Coronary artery (tissue), 2 donors: ENCODE results near the gene PPY.
A peak's percentile ranks its signal among the peaks of the same experiment; 100 is the strongest.

Source experiments
- DNase-seq: peaks from one replicate; pipeline ENCODE4 v3.0.0-alpha.2; 2017; ENCODE audit warnings: low spot score
- H3K27ac ChIP-seq, 2 donors: fragments of 200-600 bp; sonication (generic); one replicate each; pipeline ENCODE4 v1.5.1; 2016 to 2019
- H3K4me3 ChIP-seq: fragments of 200-600 bp; sonication (generic); 2 replicates; pipeline ENCODE4 v1.5.1; 2016; ENCODE audit warnings: mild to moderate bottlenecking, moderate library complexity
- CTCF ChIP-seq: fragments of 200-600 bp; sonication (generic); IDR thresholded peaks from one replicate; pipeline ENCODE4 v1.5.1; 2019; ENCODE audit warnings: antibody characterized with exemption

PPY gene

DNA sequence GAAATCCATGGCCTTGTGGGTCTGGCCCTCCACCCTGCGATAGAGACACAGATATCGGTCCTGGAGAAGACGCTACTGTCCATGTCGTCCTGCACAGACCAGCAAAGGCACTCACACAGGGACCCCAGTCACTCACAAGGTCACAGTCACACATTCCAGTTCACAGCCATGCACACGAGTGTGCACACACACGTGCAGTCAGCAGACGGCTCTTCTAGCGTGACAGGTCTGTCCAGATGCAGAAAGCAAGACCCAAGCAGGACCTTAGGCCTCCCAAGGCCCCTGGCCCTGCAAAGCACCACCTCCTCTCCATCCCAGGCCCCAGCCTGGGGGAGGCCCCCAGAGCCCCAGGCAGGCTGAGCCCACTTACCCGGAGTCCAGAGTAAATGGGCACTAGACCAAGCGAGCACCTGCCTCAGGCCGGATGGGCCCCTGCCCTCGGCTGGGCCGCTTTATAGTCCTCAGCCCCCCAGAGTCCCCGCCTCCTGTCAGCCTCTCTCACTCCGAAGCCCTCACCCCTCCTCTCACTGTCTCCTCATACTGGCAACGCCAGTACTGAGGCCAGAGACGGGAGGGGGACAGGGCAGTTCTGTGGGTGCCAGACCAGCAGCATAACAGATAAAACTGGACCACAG lies at the start of gene PPY:
PPY (minus strand) TSS at position 426 of the 635 bp plus-strand sequence. CDS start 822 bp downstream, outside the sequence.
- no peak within 1 kb of the TSS for H3K27ac ChIP-seq
- no peak within 1 kb of the TSS for H3K4me3 ChIP-seq
- no peak for TF ChIP-seq CTCF

DNA sequence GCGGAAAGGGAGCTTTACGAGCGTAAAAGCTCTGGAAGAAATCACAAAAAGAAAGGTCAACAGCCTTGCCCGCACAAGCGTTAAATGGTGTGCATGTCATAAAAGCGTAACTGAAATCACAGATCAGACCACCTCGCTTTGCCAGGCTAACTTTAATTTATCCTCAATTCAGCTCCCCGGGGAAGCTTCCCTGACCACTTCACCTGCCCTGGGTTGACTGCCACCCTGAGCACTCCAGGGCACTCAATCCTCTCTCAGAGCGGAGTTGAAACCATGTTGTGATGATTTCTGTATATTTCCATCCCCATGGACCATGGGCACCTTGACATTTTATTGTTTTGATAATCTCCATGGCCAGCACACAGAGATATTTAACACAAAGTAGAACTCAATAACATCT lies 46.0 kb upstream of the PPY start:
- Histone ChIP-seq H3K27ac (no peak overlapping the region), H3K4me3 (no peak overlapping the region)
- TF ChIP-seq CTCF: no peak
- no peak for DNase-seq

More for the DNA sequence above, at the start of gene PPY:
- no peak for DNase-seq

DNA sequence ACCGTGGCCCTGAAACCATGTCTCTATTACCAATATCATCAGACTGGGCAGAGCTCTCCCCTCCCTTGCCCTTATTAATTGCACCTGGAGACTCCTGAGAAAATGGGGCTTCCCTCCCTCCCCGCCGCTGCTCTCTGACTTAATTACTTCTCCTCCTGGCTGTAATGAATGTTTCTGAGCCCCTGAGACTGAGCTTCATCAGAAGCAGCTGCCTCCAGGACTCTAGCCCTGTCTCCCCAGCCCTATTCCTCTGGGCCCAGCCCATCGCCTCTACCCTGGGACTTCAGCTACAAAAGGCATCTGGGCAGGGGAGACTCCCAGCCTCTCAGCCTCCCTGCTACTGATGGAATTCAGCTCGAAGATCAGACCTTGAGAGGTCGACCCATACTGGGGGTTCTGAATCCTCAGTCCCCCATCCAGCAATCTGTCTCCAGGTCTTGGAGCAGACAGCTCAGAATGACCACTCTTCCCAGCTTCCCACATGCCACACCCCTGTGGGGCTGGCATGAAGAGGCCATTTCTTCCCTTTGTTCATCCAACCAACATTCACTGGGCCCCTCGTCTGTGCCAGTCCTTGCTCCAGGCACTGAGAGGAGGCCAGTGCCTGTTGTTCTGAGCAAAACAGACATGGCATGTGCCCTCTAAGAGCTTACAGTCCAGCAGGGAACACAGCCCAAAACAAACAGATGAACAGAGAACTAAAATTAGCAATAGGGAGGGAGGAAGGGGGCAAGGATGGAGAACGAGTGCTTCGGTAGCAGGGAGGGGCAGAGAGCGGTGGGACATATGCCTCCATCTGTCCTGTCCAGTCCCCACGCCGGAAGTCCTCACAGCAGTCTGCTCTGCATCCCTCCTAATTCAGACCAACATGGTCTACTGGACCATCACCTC lies 45.1 kb upstream of the PPY start:
- no peak for DNase-seq
- no peak for TF ChIP-seq CTCF
- Histone ChIP-seq H3K4me3 (no peak overlapping the region), H3K27ac (no peak overlapping the region)

GRCh38 chr17:43986225-43986981 lies 44.1 kb upstream of the PPY start:
- H3K4me3 ChIP-seq: no peak overlapping the region
- no peak for TF ChIP-seq CTCF
- no peak for DNase-seq
- H3K27ac ChIP-seq: no peak overlapping the region

DNA sequence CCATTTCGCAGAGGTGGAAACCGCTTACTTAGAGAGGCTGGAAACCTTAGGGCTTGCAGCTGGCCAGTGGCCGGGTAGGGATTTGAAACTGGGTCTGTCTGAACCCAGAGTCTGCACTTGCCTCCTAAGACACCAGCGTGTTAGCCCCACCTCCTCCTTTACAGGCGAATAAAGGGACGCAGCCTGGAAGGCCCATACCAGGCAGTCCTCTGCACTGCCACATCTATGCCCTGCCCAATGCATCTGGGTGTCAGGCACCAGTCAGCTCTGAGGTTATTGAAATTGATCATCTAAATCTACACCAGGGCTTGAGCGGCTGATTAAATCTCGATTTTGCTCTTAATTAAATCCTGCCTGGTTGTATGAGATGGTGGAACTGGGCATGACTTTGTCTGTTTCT lies 42.2 kb upstream of the PPY start:
- TF ChIP-seq CTCF: no peak
- Histone ChIP-seq H3K27ac (no peak overlapping the region), H3K4me3 (peak overlapping the region; percentile 66)
- DNase-seq: no peak

GRCh38 chr17:43983515-43984411 lies 41.5 kb upstream of the PPY start:
- no peak for TF ChIP-seq CTCF
- Histone ChIP-seq H3K4me3 (peak overlapping the region; percentile 66), H3K27ac (no peak overlapping the region)
- DNase-seq: no peak
